ENCODE data around the gene TAS1R1.

The TAS1R1 gene

DNA sequence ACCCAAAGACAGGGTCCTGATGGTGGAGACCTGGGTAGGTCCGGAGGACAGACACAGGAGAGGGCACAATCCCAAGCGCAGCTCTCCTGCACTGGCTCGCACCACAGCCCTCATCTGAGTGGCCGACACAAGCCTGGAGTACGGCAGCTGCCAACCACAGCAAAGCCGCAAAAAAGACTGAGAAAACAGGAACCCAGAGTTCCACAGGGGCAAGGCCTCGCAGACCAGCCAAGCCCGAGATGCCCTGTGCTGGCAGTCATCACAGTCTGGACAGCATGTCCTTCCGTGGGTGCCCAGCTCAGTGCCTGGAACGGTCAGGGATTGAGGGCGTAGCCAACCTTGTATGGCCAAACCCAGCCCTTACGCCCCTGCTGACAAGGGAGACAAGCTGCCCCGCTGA is 36.1 kb downstream of the TAS1R1 start:
- no peak overlapping the region for H3K4ac ChIP-seq (ENCODE audit: low read depth, low read length)
- H3K4me2 ChIP-seq (ENCODE audit: low read length), result no peak overlapping the region
- no peaks in the 10 kb centered on the region for H3K27me3 ChIP-seq (ENCODE audit: insufficient read depth, low read length, poor library complexity)
- no peaks in the 10 kb centered on the region for H3K79me1 ChIP-seq (ENCODE audit: low read length)
- no peak overlapping the region for H4K5ac ChIP-seq (ENCODE audit: low read length)
- no peak overlapping the region for H4K8ac ChIP-seq (ENCODE audit: low read depth, low read length)
- H3K4me1 ChIP-seq (ENCODE audit: control insufficient read depth, low read depth, low read length), result no peaks in the 10 kb centered on the region
- no peak overlapping the region for H3K18ac ChIP-seq (ENCODE audit: low read length)
- H3K56ac ChIP-seq (ENCODE audit: low read length), result no peak overlapping the region
- no peak overlapping the region for H3K4me3 ChIP-seq (ENCODE audit: low read length)
- H2BK15ac ChIP-seq (replicated peaks; ENCODE audit: low read depth), result no peak overlapping the region
- H3K79me2 ChIP-seq (ENCODE audit: control insufficient read depth, insufficient read depth, low read length), result no peaks in the 10 kb centered on the region
- no peak overlapping the region for H2AK5ac ChIP-seq (ENCODE audit: low read length)
- no peak for DNase-seq
- H2BK5ac ChIP-seq (ENCODE audit: low read length), result no peak overlapping the region
- no peak overlapping the region for H3K9ac ChIP-seq (ENCODE audit: low read length)
- no peak overlapping the region for H2BK120ac ChIP-seq (ENCODE audit: low read depth, low read length)
- no peak overlapping the region for H3K27ac ChIP-seq (ENCODE audit: low read depth, low read length)
- H3K23ac ChIP-seq (ENCODE audit: low read length), result no peak overlapping the region
- no CpG with 5 or more reads among the region's 13 CpGs for WGBS (ENCODE audit: extremely low coverage, insufficient coverage, low lambda C conversion rate)
- peaks cover 8% of the 10 kb centered on the region for H3K36me3 ChIP-seq (ENCODE audit: control insufficient read depth, insufficient read depth, low read length)

DNA sequence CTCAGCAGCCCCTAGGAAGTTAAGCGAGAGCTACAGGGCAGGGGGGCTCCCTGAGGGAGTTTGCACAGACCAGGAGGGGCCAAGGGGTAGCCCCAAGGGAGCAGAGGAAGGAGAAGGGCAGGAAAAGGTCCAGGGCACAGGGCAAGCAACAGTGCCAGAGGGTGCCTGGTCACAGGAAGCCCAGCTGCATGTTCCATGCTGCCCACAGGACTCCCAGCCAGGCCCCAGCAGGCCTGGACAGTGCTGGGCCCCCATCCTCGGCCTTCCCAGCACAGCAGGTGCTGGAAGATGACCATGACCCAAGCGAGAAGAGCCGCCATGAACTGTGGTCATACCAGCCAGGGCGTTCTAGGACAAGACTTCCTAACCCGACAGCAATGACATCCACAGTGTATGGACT is 36.5 kb downstream of the TAS1R1 start:
- no CpG with 5 or more reads among the region's 6 CpGs for WGBS (ENCODE audit: extremely low coverage, insufficient coverage, low lambda C conversion rate)
- Histone ChIP-seq H4K5ac (ENCODE audit: low read length) (no peak overlapping the region), H2BK5ac (ENCODE audit: low read length) (no peak overlapping the region), H3K18ac (ENCODE audit: low read length) (no peak overlapping the region), H3K27ac (ENCODE audit: low read depth, low read length) (no peak overlapping the region), H3K4me3 (ENCODE audit: low read length) (no peak overlapping the region), H3K4ac (ENCODE audit: low read depth, low read length) (no peak overlapping the region), H2BK120ac (ENCODE audit: low read depth, low read length) (no peak overlapping the region), H3K56ac (ENCODE audit: low read length) (no peak overlapping the region), H3K9ac (ENCODE audit: low read length) (no peak overlapping the region), H3K79me1 (ENCODE audit: low read length) (peaks cover 2% of the 10 kb centered on the region), H3K36me3 (ENCODE audit: control insufficient read depth, insufficient read depth, low read length) (peaks cover 8% of the 10 kb centered on the region), H2AK5ac (ENCODE audit: low read length) (no peak overlapping the region), H3K79me2 (ENCODE audit: control insufficient read depth, insufficient read depth, low read length) (no peaks in the 10 kb centered on the region), H4K8ac (ENCODE audit: low read depth, low read length) (no peak overlapping the region), H3K27me3 (ENCODE audit: insufficient read depth, low read length, poor library complexity) (no peaks in the 10 kb centered on the region), H3K4me1 (ENCODE audit: control insufficient read depth, low read depth, low read length) (no peaks in the 10 kb centered on the region), H2BK15ac (replicated peaks; ENCODE audit: low read depth) (no peak overlapping the region), H3K23ac (ENCODE audit: low read length) (no peak overlapping the region), H3K4me2 (ENCODE audit: low read length) (no peak overlapping the region)
- no peak for DNase-seq

DNA sequence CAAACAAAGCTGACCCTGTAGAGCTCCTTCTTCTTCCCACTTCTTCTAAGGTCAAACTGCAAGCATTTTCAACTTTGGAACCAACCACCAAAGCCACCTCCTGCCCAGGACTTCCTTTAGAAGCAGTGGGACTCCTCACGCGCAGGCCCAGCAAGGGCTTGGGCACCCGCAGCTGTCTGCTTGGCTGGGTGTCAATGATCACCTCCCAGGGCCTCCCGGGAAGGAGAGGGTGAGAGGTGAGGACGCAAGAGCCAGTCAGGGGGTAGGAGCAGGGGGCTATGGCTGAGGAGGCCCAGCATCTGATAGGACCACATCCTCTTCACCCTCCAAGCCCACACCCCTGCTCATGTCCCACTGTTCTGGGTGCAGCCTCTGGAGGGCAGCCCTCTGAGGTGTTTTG is 37.3 kb downstream of the TAS1R1 start:
- Histone ChIP-seq H2BK120ac (ENCODE audit: low read depth, low read length) (no peak overlapping the region), H3K4ac (ENCODE audit: low read depth, low read length) (no peak overlapping the region), H3K18ac (ENCODE audit: low read length) (no peak overlapping the region), H2BK5ac (ENCODE audit: low read length) (no peak overlapping the region), H3K79me1 (ENCODE audit: low read length) (peaks cover 5% of the 10 kb centered on the region), H3K4me2 (ENCODE audit: low read length) (no peak overlapping the region), H4K8ac (ENCODE audit: low read depth, low read length) (no peak overlapping the region), H4K5ac (ENCODE audit: low read length) (no peak overlapping the region), H3K56ac (ENCODE audit: low read length) (no peak overlapping the region), H2AK5ac (ENCODE audit: low read length) (no peak overlapping the region), H2BK15ac (replicated peaks; ENCODE audit: low read depth) (no peak overlapping the region), H3K4me3 (ENCODE audit: low read length) (no peak overlapping the region), H3K9ac (ENCODE audit: low read length) (no peak overlapping the region), H3K36me3 (ENCODE audit: control insufficient read depth, insufficient read depth, low read length) (peaks cover 13% of the 10 kb centered on the region), H3K27ac (ENCODE audit: low read depth, low read length) (no peak overlapping the region), H3K23ac (ENCODE audit: low read length) (no peak overlapping the region), H3K4me1 (ENCODE audit: control insufficient read depth, low read depth, low read length) (no peaks in the 10 kb centered on the region), H3K27me3 (ENCODE audit: insufficient read depth, low read length, poor library complexity) (no peaks in the 10 kb centered on the region), H3K79me2 (ENCODE audit: control insufficient read depth, insufficient read depth, low read length) (peaks cover 2% of the 10 kb centered on the region)
- no CpG with 5 or more reads among the region's 5 CpGs for WGBS (ENCODE audit: extremely low coverage, insufficient coverage, low lambda C conversion rate)
- no peak for DNase-seq

DNA sequence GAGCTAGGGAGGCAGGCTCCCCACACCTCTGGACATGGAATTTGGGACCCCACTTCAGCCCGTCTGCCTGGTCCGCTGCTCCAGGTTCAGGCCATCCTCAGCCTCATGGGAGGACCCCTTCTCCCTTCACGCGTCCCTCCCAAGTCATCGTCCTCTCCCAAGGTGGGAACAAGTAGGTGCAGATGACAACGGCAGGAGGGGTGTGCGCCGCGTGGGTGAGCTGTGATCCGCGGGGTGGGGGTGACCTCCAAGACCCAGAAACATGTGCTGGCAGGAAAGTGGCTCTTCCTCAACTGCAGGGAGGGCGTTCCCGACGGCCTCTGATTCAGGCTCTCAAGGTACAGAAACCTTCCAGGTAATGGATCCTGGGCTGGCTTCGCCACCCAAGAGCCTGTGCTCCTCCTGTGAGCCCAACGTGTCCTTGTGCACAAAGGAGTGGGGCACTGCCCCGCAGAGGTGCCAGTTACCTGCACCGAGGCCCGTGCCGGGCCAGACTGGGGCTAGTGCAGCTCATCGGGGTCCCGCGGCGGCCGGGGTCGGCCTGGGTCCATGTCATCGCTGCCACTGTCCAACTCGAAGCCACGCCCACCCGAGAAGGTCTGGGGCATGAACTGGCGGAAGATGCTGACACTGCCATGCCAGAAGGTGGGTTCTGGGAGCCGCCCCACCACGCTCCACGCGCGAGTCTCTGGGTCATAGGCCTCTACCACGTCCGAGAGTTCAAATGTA is 37.9 kb downstream of the TAS1R1 start:
- Histone ChIP-seq H2BK15ac (replicated peaks; ENCODE audit: low read depth) (no peak overlapping the region), H4K5ac (ENCODE audit: low read length) (no peak overlapping the region), H3K4me1 (ENCODE audit: control insufficient read depth, low read depth, low read length) (no peaks in the 10 kb centered on the region), H2BK120ac (ENCODE audit: low read depth, low read length) (no peak overlapping the region), H3K18ac (ENCODE audit: low read length) (no peak overlapping the region), H3K27me3 (ENCODE audit: insufficient read depth, low read length, poor library complexity) (no peaks in the 10 kb centered on the region), H2BK5ac (ENCODE audit: low read length) (no peak overlapping the region), H2AK5ac (ENCODE audit: low read length) (no peak overlapping the region), H3K27ac (ENCODE audit: low read depth, low read length) (no peak overlapping the region), H3K79me2 (ENCODE audit: control insufficient read depth, insufficient read depth, low read length) (peaks cover 8% of the 10 kb centered on the region), H4K8ac (ENCODE audit: low read depth, low read length) (no peak overlapping the region), H3K79me1 (ENCODE audit: low read length) (peaks cover 11% of the 10 kb centered on the region), H3K4me2 (ENCODE audit: low read length) (no peak overlapping the region), H3K4ac (ENCODE audit: low read depth, low read length) (no peak overlapping the region), H3K9ac (ENCODE audit: low read length) (no peak overlapping the region), H3K4me3 (ENCODE audit: low read length) (no peak overlapping the region), H3K36me3 (ENCODE audit: control insufficient read depth, insufficient read depth, low read length) (peaks cover 14% of the 10 kb centered on the region), H3K56ac (ENCODE audit: low read length) (no peak overlapping the region), H3K23ac (ENCODE audit: low read length) (no peak overlapping the region)
- WGBS (ENCODE audit: extremely low coverage, insufficient coverage, low lambda C conversion rate), result no CpG with 5 or more reads among the region's 38 CpGs
- DNase-seq, result no peak

DNA sequence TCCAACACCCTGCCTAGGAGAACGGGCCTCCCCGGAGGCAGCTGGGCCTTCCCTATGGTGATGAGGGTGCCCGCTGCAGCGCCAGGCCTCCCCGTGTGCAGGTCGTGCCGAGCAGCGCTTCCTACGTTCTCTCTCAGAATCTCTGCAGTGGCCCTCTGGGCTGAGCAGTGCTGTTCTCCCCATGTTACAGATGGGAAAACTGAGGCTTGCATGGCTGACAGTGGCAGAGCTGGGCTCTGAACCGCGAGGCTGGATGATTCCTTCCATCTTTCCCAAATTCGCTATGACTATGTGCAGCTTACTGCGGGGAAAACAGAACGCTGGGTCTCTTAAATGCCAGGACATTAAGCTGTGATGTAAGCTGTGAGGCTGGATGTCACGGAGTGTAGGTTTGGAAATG is 38.7 kb downstream of the TAS1R1 start:
- Histone ChIP-seq H2AK5ac (ENCODE audit: low read length) (no peak overlapping the region), H3K79me1 (ENCODE audit: low read length) (peaks cover 11% of the 10 kb centered on the region), H3K4ac (ENCODE audit: low read depth, low read length) (no peak overlapping the region), H2BK5ac (ENCODE audit: low read length) (no peak overlapping the region), H3K56ac (ENCODE audit: low read length) (no peak overlapping the region), H3K23ac (ENCODE audit: low read length) (no peak overlapping the region), H3K4me1 (ENCODE audit: control insufficient read depth, low read depth, low read length) (no peaks in the 10 kb centered on the region), H3K36me3 (ENCODE audit: control insufficient read depth, insufficient read depth, low read length) (peaks cover 14% of the 10 kb centered on the region), H2BK120ac (ENCODE audit: low read depth, low read length) (no peak overlapping the region), H3K27me3 (ENCODE audit: insufficient read depth, low read length, poor library complexity) (no peaks in the 10 kb centered on the region), H3K79me2 (ENCODE audit: control insufficient read depth, insufficient read depth, low read length) (peaks cover 9% of the 10 kb centered on the region), H3K4me3 (ENCODE audit: low read length) (no peak overlapping the region), H3K9ac (ENCODE audit: low read length) (no peak overlapping the region), H2BK15ac (replicated peaks; ENCODE audit: low read depth) (no peak overlapping the region), H3K27ac (ENCODE audit: low read depth, low read length) (no peak overlapping the region), H4K5ac (ENCODE audit: low read length) (no peak overlapping the region), H3K18ac (ENCODE audit: low read length) (no peak overlapping the region), H4K8ac (ENCODE audit: low read depth, low read length) (no peak overlapping the region), H3K4me2 (ENCODE audit: low read length) (no peak overlapping the region)
- no CpG with 5 or more reads among the region's 15 CpGs for WGBS (ENCODE audit: extremely low coverage, insufficient coverage, low lambda C conversion rate)
- no peak for DNase-seq
